Astrocyte (in vitro differentiated cells and primary cell): ENCODE results near the gene RBPJ.

Experiments
- EZH2 ChIP-seq: IDR thresholded peaks from 2 replicates; pipeline ENCODE4 v1.6.1; 2012; ENCODE audit warnings: mild to moderate bottlenecking, low read length, inconsistent platforms; ENCODE audit not compliant: insufficient read depth
- TF ChIP-seq, protein P1 (sequence below): IDR thresholded peaks from 2 replicates; pipeline ENCODE4 v1.5.1; 2011; ENCODE audit warnings: low read depth, mild to moderate bottlenecking, inconsistent platforms, low read length, moderate library complexity; ENCODE audit not compliant: insufficient read depth

DNA sequence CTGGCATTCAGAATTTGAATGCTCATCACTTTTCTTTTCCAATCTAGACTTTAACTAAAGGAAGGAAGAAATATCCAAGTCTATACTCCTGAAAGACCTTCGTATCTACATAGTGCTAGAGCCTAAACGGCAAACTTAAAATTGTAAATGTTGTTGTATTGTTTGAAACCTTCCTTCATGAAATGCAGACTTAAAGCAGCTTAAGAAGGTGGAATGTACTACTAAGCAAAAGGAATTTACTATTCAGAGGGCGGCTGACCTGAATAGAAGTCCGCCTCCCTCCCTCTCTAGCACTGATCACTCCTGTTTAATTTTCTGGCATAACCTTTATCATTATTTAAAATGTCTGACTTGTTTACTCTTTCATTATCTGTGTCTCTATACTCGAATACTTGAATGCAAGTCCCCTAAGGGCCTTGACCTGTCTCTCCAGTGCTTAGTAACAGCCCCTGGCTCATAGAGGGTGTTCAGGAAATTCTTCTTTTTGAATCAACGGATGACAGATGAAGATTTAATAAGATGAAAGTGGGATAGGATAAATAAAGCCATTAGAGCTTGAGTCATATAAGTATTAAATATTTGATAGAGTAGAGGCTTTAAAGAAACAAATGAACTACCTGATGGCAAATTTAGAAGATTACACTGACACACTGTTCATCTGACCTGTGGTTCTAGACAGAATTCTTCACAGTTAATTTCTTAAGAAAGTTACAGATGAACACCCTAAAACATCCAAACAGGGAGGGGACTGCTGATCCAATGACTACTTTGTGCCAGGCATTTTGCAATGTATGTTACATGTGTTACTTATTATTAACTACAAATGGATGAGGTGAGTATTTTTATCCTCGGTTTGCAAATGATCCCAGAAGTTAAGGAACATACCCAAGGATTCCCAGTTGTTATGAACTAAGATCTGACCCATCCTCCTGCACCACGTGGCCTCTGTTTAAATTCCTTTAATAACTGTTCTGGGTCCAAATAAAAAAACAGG, 20.2 kb upstream of the RBPJ start:
- TF ChIP-seq, protein P1, sequence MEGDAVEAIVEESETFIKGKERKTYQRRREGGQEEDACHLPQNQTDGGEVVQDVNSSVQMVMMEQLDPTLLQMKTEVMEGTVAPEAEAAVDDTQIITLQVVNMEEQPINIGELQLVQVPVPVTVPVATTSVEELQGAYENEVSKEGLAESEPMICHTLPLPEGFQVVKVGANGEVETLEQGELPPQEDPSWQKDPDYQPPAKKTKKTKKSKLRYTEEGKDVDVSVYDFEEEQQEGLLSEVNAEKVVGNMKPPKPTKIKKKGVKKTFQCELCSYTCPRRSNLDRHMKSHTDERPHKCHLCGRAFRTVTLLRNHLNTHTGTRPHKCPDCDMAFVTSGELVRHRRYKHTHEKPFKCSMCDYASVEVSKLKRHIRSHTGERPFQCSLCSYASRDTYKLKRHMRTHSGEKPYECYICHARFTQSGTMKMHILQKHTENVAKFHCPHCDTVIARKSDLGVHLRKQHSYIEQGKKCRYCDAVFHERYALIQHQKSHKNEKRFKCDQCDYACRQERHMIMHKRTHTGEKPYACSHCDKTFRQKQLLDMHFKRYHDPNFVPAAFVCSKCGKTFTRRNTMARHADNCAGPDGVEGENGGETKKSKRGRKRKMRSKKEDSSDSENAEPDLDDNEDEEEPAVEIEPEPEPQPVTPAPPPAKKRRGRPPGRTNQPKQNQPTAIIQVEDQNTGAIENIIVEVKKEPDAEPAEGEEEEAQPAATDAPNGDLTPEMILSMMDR, result no peak
- TF ChIP-seq EZH2, result no peak
